HG03439 (cell line): Measurements from ENCODE around the gene CES3.

Experiments
- ATAC-seq: cut with Tn5 transposase; IDR thresholded peaks from one replicate; pipeline ENCODE4 v1.9.1; 2021; ENCODE audit warnings: mild to moderate bottlenecking, moderate library complexity; ENCODE audit not compliant: unreplicated experiment

Gene CES3

DNA sequence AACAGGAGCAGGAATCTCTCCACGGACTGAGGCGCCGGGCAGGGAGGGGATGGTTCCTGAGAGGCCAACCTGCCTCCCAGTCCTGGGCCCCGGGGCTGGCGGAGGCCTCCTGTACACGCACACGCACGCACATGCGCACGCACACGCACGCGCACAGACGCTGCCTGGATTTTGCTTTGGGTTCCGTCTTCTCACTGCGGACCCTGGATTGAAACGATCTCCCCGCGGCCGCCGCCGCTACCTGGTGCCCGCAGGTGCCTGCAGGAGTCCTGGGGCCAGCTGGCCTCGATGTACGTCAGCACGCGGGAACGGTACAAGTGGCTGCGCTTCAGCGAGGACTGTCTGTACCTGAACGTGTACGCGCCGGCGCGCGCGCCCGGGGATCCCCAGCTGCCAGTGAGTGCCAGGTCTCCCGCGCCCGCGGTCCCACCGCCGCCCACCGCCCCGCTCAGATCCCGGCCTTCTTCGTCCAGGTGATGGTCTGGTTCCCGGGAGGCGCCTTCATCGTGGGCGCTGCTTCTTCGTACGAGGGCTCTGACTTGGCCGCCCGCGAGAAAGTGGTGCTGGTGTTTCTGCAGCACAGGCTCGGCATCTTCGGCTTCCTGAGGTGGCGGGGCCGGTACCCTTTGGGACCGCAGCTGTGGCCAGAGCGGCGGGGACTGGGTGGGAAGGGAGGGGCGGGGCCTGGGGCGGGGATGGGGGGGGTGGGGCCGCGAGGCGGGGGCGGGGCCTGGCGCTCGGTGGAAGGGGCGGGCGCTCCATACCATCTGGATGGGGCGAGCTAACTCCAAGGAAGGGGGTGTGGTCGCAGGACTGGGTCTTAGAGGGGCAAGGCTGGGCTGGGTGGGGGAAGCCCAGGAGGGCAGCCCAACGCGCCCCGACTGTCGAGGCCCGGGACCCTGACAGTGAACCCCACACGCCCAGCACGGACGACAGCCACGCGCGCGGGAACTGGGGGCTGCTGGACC, 39.6 kb downstream of the CES3 start:
- ATAC-seq, result no peak

DNA sequence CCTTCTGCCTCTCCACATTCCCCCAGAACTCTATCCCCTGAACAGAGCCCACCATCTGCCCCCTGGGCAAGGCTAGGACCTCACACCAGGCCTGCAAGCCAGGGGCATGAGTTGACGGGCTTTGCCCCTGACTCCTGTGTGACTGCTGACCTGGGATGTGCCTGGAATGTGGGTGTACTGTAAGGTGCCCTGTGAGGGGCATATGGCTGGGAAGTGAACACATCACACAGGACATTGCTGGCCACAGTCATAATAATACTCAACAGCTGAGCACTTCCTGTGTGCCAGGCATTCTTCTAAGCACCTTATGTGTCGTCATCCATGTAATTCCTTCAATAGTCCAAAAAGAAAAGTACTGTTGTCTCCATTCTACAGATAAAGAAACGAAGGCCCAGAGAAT, 40.7 kb downstream of the CES3 start:
- ATAC-seq, result no peak

DNA sequence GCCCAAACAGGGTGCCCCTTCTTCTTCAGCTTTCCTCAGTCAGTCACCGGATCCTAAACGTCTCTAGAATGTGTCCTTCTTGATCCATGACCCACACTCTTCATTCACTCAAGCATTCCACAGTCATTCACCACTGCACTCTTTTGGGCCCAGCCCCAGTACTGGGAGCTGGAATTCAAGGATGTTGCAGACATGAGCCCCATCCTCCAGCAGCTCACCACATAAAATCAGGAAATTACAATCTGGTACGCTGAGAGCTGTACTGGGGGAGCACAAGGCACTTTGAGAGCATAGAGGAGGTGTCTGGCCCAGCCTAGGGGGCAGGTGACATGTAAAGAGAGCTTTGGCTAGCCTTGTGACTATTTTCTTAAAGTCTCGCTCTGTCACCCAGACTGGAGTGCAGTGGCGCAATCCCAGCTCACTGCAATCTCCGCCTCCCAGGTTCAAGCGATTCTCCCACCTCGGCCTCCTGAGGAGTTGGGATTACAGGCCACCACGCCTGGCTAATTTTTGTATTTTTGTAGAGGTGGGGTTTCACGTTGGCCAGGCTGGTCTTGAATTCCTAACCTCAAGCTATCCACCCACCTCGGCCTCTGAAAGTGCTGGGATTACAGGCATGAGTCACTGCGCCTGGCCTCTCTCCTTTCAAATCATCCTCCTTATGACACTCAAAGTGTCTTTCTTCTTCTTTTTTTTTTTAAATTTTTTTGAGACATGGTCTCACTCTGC, 46.0 kb downstream of the CES3 start:
- ATAC-seq, result no peak

DNA sequence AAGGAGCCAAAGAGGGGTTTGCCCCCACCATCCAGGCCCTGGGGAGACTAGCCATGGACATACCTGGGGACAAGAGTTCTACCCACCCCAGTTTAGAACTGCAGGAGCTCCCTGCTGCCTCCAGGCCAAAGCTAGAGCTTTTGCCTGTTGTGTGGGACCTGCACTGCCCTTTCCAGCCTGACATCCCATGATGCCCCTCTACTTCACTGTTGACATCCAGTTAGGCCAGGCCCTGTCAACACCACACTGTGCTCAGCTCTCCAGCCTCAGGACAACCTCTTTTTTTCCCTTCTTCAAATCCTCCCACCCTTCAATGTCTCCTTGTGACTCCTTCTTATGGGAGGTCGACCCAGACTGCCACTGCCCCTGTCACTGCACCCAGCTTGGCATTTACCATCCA, 48.1 kb downstream of the CES3 start:
- no peak for ATAC-seq

DNA sequence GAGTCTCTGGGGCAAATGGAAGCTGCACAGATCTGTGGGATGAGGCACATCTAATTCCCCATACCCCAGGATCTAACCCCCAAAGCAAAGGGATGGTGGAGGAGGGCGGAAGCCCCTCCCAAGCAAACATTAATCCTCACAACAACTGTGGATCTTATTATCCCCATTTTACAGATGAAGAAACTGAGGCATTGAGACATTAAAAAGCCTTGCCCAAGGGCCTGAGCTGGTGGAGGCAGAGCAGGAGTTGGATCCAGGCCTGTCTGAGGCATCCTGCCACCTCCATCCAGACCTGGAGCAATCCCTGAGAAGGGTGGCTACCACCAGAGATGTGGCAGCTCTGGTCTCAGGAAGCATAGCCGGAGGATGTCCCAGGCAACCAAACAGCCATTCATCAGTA, 50.2 kb downstream of the CES3 start:
- ATAC-seq, result no peak

DNA sequence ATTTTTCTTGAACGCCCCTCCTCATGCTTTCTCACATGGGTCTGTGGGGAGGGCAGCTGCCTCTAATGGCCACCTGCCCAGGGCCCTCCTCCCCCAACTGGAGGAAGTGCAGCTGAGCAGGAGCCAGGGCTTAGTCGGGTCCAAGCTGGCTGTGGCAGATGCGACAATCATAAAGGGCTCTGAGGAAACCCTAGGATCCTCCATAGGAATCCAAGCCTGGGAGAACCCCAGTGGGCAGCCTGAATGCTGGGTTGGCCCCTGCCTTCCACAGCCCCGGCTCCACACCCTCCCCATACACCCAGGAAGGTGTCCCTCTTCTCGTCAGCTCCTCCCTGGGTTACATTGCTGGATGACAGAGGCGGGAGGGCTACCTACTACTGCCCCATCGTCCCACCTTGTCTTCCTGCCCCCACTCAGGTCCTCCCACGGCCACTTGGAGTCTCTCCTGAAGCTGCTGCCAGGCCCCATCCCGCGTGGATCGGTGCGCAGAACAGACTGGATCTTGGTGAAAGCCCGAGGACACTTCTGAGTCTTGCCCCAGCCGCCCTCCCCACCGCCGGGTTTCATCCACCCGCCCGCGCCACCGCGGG, 52.3 kb downstream of the CES3 start:
- no peak for ATAC-seq

DNA sequence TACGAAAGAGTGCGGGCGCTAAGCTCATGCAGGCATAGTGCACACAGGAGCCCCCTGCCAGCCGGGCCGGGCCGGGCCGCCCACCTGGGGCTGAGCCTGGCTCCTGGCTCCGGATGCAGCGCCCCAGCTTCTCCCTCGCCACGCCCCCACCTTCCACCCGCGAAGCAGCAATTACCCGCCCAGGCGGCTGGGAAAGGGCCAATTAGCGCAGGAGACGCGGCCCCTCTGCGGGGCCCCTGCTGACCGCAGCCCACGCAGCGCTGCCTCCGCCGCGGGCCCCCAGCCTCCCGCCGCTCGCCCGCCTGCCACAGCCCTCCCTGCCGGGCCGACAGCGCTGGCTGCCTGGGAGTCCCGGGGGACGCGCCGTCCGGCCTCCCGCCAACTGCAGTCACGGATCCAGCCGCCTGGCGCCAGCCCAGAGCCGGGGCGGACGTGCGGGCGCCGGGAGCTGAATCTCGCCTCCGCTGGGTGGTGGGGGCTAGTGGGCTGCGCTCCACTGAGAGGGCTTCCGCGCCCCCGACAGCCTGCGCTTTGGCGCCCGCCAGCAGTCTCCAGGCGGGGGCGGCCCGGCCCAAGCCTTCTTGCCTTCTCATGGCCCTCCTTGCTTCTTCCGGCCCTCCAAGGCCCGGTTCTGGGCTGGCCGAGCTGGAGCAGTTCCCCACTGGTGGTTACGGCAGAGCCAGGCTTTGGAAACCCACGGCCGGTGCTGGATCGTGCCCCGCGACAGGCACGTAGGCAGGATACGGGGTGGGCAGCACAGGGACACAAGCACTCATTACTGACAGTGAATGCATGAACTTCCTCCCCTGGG, 53.0 kb downstream of the CES3 start:
- ATAC-seq, result peak; percentile 39

DNA sequence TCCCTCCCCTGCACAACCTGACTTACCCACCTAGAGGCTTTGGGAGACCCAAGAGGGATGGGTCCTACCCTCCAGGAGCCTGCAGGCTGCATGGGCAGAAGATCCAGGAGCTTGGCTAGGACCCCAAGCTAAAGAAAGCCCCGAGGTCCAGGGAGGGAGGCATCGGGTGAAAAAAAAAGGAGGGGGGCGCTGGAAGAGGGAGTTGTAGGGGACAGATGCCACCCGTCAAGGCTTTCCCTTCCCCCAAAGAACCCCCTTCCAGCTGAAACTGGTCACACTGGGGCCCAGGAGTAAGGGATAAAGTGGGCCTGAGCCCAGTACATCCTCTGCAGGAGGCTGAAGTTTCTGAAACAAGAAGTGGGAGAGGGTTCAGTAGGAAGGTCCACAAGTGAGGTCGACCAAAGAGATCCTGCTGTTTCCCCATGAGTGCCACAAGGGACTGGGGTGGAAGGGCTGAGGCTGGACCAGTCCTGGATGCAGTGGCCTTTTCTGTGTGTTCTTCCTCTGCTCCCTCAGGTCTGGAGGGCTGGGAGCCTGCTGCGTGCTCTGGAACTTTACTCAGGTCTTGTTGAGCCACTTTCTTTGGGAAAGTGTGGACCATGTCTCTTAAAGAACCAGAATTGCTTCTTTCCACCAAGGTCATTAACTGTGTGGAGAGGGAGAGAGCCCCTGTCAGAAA, 53.7 kb downstream of the CES3 start:
- no peak for ATAC-seq

DNA sequence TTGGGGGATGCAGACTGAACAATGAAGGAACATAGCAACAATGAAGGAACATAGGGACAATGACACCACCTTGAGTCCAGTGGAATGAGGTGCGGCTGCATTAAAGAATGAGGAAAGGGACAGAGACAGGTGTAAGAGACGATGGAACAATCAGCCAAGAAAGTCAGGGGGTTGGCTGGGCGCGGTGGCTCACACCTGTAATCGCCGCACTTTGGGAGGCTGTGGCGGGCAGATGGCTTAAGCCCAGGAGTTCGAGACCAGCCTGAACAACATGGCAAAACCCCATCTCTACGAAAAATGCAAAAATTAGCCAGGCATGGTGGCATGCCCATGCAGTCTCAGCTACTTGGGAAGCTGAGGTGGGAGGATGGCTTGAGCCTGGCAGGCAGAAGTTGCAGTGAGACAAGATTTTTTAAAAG, 54.3 kb downstream of the CES3 start:
- ATAC-seq, result no peak

DNA sequence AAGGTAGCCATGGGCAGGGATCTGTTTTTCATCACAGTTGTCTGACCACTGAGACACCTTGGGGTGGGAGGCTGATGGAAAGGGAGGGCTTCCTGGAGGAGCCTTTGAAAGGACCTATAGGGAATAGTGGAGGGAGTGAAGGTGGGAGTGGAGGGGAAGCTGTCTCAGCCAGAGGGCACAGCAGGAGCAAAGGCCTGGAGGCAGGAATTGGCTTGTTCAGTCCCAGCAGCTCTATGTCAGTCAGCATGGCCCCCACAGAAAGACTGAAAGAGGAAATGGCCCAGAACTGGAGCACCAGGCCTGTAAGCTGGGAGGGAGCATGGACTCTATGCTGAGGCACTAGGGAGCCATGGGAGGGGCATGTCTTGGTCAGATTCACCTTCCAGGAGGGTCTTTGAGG, 55.1 kb downstream of the CES3 start:
- ATAC-seq, result no peak

DNA sequence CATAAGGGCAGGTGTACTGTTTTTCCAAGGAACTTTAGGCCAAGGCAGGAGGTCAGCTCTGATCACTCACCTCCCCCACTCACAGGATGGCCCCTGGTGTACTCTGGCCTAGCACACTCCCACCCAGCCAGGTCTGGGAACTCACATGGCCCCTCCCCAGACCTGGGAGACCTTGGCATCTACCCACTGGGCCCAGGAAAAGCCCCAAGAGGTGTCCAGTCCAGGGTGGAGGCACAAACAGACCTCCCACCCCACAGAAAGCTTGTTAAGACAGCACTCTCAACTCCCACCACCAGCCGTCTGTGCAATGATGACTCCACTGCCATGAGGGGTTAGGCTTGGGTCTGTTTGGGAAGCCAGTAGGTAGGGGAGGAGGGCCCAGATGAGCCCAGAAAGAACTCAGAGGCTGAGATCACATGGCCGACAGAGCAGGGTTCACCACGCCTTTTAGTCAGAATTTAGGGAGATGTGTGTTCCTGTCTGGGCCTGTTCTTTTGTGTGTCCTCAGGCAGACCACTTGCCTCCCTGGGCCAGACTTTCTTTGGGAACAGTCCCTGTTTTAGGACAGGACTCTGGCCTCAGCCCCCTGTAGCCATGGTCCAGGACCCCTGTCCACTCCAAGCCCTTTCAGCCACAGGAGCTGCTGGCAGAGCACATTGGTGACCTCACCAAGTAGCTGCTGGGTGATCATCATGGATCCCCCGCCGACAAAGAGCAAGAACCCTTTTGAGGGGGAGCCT, 55.8 kb downstream of the CES3 start:
- no peak for ATAC-seq

DNA sequence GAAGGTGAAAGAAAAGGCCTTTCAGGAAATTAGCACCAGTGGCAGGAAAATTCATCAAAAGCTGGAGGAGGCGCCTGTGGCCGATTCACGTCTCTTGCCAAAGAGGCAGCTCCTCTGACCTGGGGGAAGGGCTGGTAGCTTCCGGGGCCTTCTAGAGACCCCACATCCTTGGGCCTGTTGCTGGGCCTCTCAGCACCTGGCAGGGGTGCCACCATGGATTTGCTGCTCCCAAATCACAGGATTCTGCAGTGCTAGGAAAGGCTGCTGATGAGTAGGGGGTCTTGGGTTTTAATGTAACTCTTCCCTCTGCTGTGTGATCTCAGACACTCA, 56.3 kb downstream of the CES3 start:
- ATAC-seq, result no peak

DNA sequence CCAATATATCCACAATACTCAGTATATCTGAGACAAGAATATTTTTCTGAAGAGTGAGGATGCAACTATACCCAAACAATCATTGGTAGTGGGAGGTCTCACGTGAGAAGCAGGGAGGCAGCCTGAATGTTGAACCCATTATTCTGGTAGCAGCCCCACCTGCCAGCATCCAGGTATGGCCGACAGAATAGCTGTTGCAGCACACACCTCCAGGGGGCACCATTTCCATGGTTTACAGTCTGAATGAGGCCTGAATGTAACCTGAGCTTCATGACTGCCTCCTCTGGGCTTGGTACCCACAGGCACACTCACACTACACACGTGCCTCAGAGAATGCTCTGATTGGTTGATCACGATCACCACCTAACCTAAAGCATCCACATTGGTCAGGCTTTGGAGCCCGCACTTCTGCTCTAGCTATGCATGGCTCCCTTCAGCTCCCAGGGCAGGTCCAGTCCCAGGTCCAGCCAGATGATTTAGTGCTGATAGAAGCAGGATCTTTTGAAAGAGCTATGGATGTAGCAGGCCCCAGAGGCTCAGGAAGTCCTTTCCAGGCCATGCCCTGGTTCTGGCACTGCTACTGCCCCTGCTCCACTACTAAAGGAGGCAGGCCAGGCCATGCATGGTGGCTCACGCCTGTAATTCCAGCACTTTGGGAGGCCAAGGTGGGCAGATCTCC, 56.9 kb downstream of the CES3 start:
- ATAC-seq, result peak; percentile 72

DNA sequence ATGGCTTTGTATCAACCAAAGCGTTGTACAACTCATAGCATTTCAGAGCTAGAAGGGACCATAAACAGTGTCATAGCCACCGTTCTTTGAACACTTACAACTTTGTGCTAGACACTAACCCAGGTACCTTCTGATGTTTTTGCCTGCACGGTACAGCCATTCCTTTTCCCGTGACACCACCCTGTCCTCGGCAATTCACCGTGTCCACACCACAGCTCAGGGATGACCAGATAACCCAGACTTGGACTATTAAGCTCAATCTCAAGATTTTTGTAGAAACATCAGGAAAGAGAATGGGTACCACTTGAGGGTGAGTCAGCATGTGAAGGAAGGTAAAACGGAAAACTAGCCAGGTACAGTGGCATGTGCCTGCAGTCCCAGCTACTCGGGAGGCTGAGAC, 58.1 kb downstream of the CES3 start:
- no peak for ATAC-seq

DNA sequence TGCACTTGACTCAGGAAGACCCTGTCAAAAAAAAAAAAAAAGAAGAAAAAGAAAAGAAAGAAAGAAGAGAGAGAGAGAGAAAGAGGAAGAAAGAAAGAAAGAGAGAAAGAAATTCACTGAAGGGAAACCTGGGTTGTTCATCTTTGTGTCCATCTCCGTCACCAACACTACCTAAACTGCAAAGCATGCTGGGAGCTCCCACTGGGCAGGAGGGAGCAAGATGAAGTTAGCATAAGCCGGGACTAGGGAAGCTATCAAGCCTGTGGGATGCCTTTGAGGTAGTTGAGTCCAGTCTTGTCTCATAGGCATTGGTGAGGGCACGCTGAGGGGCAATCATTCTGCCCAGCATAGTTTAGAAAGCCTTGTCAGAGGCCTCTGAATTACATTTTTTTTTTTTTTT, 60.3 kb downstream of the CES3 start:
- ATAC-seq, result no peak

DNA sequence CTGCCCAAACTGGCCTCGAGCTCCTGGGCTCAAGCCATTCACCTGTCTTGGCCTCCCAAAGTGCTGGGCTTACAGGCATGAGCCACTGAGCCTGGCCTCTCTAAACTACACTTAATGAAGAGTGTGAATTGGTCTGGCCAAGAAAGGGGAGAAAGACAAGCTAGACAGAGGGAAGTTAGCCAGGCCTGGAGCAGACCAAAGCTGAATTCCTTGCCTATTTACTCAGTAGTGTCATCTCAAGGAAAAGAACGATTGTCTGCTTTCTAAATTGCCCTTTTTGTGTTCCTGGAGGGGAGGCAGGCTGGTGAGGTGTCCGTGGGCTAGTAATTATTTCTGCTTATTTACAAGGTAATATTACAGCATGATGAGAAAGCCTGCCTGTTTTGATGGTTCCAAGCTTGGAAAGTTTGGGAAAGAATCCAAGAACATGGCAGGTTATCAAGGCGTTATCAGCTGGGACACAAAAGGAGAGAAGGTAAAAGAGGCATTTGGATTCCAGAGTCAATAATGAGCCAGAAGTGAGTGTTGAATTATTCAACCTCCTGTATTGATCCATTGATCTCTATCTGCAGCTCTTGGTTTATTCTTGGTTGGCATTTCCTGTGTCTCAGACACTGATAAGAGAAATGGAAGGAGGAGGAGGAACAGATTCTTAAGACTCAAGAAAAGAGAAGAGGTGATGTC, 61.6 kb downstream of the CES3 start:
- ATAC-seq, result no peak

DNA sequence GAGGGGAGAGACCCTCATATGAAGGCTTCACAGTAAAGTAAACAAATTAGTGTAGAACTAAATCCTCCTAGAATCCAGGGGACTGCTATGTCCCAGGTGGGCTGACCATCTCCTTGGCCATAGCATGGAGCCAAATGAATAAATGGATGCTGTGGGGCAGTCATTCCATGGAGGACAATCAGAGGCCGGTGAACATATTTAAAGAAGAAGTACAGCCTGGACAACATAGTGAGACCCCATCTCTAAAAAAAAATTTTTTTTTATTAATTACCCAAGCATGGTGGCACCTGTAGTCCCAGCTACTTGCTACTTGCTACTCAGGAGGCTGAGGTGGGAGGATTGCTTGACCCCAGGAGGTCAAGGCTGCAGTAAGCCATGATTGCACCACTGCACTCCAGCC, 62.6 kb downstream of the CES3 start:
- ATAC-seq, result no peak
